ENCODE data around the gene ANKS1A. TPM values are rescaled to one million over a fixed set of nuclear protein-coding genes. Genes with fewer than 3 reads are reported as not detected.

Gene ANKS1A
- total and polyA plus RNA-seq, 9 donors: 16.0 to 45.0 (median 27.3) TPM

- DNase-seq: no peak
- H3K9me3 ChIP-seq: no peaks in the 10 kb centered on the region
- H3K27me3 ChIP-seq: no peaks in the 10 kb centered on the region
- no peaks in the 10 kb centered on the region for H3K36me3 ChIP-seq
- H3K4me3 ChIP-seq: no peak overlapping the region
- WGBS, 3 donors: 63 to 80% (median 66%) methylated on average over 4 of the region's 4 CpGs
- no peaks in the 10 kb centered on the region for H3K4me1 ChIP-seq (ENCODE audit: insufficient read depth)
- TF ChIP-seq EP300 (IDR thresholded peaks at IDR 0.05) (no peak), POLR2A (IDR thresholded peaks at IDR 0.05) (no peak), CTCF (IDR thresholded peaks at IDR 0.05) (no peak)
- intact Hi-C loops (cut with DNase I): no loop called here
- H3K27ac ChIP-seq: no peak overlapping the region
These were observed 17.2 kb upstream of the ANKS1A start for GRCh38 chr6:34871853-34872252.

GRCh38 chr6:34872332-34872731, 16.7 kb upstream of the ANKS1A start:
- no peaks in the 10 kb centered on the region for H3K36me3 ChIP-seq
- no peak overlapping the region for H3K27ac ChIP-seq
- no peaks in the 10 kb centered on the region for H3K9me3 ChIP-seq
- no peaks in the 10 kb centered on the region for H3K4me1 ChIP-seq (ENCODE audit: insufficient read depth)
- no peak for TF ChIP-seq POLR2A (IDR thresholded peaks at IDR 0.05)
- no peak for TF ChIP-seq CTCF (IDR thresholded peaks at IDR 0.05)
- no peak for TF ChIP-seq EP300 (IDR thresholded peaks at IDR 0.05)
- H3K27me3 ChIP-seq: no peaks in the 10 kb centered on the region
- WGBS, 3 donors: 43 to 50% (median 45%) methylated on average over 1 of the region's 1 CpG
- intact Hi-C loops (cut with DNase I): no loop called here
- no peak for DNase-seq
- H3K4me3 ChIP-seq: no peak overlapping the region

GRCh38 chr6:34875292-34876213, 13.5 kb upstream of the ANKS1A start:
- H3K9me3 ChIP-seq: no peaks in the 10 kb centered on the region
- H3K4me3 ChIP-seq: no peak overlapping the region
- DNase-seq: no peak
- no peaks in the 10 kb centered on the region for H3K36me3 ChIP-seq
- no peaks in the 10 kb centered on the region for H3K4me1 ChIP-seq (ENCODE audit: insufficient read depth)
- WGBS, 3 donors: 78 to 82% (median 79%) methylated on average over 4 of the region's 4 CpGs
- intact Hi-C loops (cut with DNase I): no loop called here
- no peak for TF ChIP-seq EP300 (IDR thresholded peaks at IDR 0.05)
- no peak for TF ChIP-seq POLR2A (IDR thresholded peaks at IDR 0.05)
- no peak for TF ChIP-seq CTCF (IDR thresholded peaks at IDR 0.05)
- no peak overlapping the region for H3K27ac ChIP-seq
- H3K27me3 ChIP-seq: no peaks in the 10 kb centered on the region

GRCh38 chr6:34876472-34876871, 12.6 kb upstream of the ANKS1A start:
- Histone ChIP-seq H3K4me1 (ENCODE audit: insufficient read depth) (no peaks in the 10 kb centered on the region), H3K36me3 (no peaks in the 10 kb centered on the region), H3K4me3 (no peak overlapping the region), H3K27ac (no peak overlapping the region), H3K27me3 (no peaks in the 10 kb centered on the region), H3K9me3 (no peaks in the 10 kb centered on the region)
- TF ChIP-seq POLR2A (IDR thresholded peaks at IDR 0.05): no peak
- TF ChIP-seq CTCF (IDR thresholded peaks at IDR 0.05): no peak
- no peak for TF ChIP-seq EP300 (IDR thresholded peaks at IDR 0.05)
- intact Hi-C loops (cut with DNase I): no loop called here
- WGBS, 3 donors: 86 to 93% (median 91%) methylated on average over 3 of the region's 3 CpGs
- DNase-seq: no peak

Data from ovary (tissue), 9 donors.